Activated effector memory CD4-positive, alpha-beta T cell treated with anti-CD3 and anti-CD28 coated beads, Interleukin-2, amount 50 U/mL, for 16 hours (primary cell): ENCODE data around the gene COX14.
"Not testable (repeated sequence)": the region's sequence is repeated elsewhere in the genome, so short reads cannot be mapped to it uniquely, and the experiment has no call there.

ENCODE experiments used
- DNase-seq: peaks from one replicate; pipeline ENCODE4 v3.0.0-alpha.2; 2020

Gene COX14

GRCh38 chr12:50111693-50112455, at the start of gene COX14:
Gene COX14 (plus strand): TSS chr12:50112236. CDS start chr12:50120044, 7,808 bp downstream.
- peak; percentile 100 for DNase-seq

- DNase-seq = no peak
Observed at GRCh38 chr12:50062728-50063460, 49.1 kb upstream of the COX14 start.

- DNase-seq = no peak
Observed at GRCh38 chr12:50065726-50066310, 46.2 kb upstream of the COX14 start.

- no peak for DNase-seq
Observed at GRCh38 chr12:50066402-50066801, 45.6 kb upstream of the COX14 start.

GRCh38 chr12:50069069-50069468, 43.0 kb upstream of the COX14 start:
- no peak for DNase-seq

- DNase-seq = no peak
Observed at GRCh38 chr12:50069539-50069938, 42.5 kb upstream of the COX14 start.

GRCh38 chr12:50070314-50071060, 41.5 kb upstream of the COX14 start:
- peak; percentile 87 for DNase-seq

- DNase-seq = no peak
Observed at GRCh38 chr12:50072198-50072907, 39.7 kb upstream of the COX14 start.

GRCh38 chr12:50073206-50073605, 38.8 kb upstream of the COX14 start:
- DNase-seq = no peak

- no peak for DNase-seq
Observed at GRCh38 chr12:50073712-50074111, 38.3 kb upstream of the COX14 start.

GRCh38 chr12:50074936-50075807, 36.9 kb upstream of the COX14 start:
- DNase-seq = peak; percentile 93

GRCh38 chr12:50075808-50076170, 36.2 kb upstream of the COX14 start:
- no peak for DNase-seq

GRCh38 chr12:50077099-50077498, 34.9 kb upstream of the COX14 start:
- DNase-seq = no peak

- DNase-seq = no peak
Observed at GRCh38 chr12:50078281-50078680, 33.8 kb upstream of the COX14 start.

- DNase-seq = no peak
Observed at GRCh38 chr12:50079771-50080170, 32.3 kb upstream of the COX14 start.

GRCh38 chr12:50081096-50081808, 30.8 kb upstream of the COX14 start:
- no peak for DNase-seq

GRCh38 chr12:50082644-50083043, 29.4 kb upstream of the COX14 start:
- DNase-seq = no peak

GRCh38 chr12:50083301-50083700, 28.7 kb upstream of the COX14 start:
- DNase-seq = no peak

GRCh38 chr12:50084409-50084774, 27.6 kb upstream of the COX14 start:
- DNase-seq = not testable (repeated sequence)

GRCh38 chr12:50084775-50085614, 27.0 kb upstream of the COX14 start, which contains the start of gene SMARCD1:
Gene SMARCD1 (plus strand): TSS chr12:50085342. CDS start chr12:50085370, 28 bp downstream.
- DNase-seq = peak; percentile 95
